OCI-LY7 (cell line): Measurements from ENCODE around the gene BPIFB3. TPM values are rescaled to one million over a fixed set of nuclear protein-coding genes. Genes with fewer than 3 reads are reported as not detected.
"Not testable (repeated sequence)": the region's sequence is repeated elsewhere in the genome, so short reads cannot be mapped to it uniquely, and the experiment has no call there.

Experiments used
- BruUV-seq: library from RNA; stranded (reverse); fragments of 400-500 nt; replicated peaks from 2 replicates; lab custom pipeline; 2021; lab: Mats Ljungman, UMichigan
- CTCF ChIA-PET: fragments of 300-600 bp; sonication (Branson Sonifier 250); formaldehyde crosslinking; loops from one replicate; lab custom pipeline; 2022; ENCODE audit warnings: antibody characterized with exemption; ENCODE audit not compliant: unreplicated experiment; lab: Charles Lee
- POLR2A ChIA-PET: fragments of 300-600 bp; sonication (Branson Sonifier 250); formaldehyde crosslinking; loops from one replicate; lab custom pipeline; 2022; ENCODE audit warnings: antibody characterized with exemption; lab: Charles Lee
- DNase-seq: peaks from one replicate; pipeline ENCODE4 v3.0.0-alpha.2; 2015; ENCODE audit warnings: low spot score
- H2AFZ ChIP-seq: fragments of 200-600 bp; sonication (generic), shearing (Covaris generic); 2 replicates; pipeline ENCODE4 v1.6.1; 2014; ENCODE audit warnings: mild to moderate bottlenecking, antibody characterized with exemption, low read length, moderate library complexity
- H3K27ac ChIP-seq: fragments of 200-600 bp; sonication (generic); 2 replicates; pipeline ENCODE4 v1.5.1; 2014; ENCODE audit warnings: mixed run types, low read depth, mild to moderate bottlenecking, moderate library complexity, low read length, inconsistent platforms; ENCODE audit not compliant: poor library complexity, severe bottlenecking
- H3K36me3 ChIP-seq: fragments of 200-600 bp; sonication (generic); 2 replicates; pipeline ENCODE4 v1.6.1; 2014; ENCODE audit warnings: mild to moderate bottlenecking, antibody characterized with exemption, low read length, moderate library complexity, mixed read lengths; ENCODE audit not compliant: insufficient read depth
- H3K4me1 ChIP-seq: fragments of 200-600 bp; sonication (generic); 2 replicates; pipeline ENCODE4 v1.5.1; 2014; ENCODE audit warnings: mild to moderate bottlenecking, low read length; ENCODE audit not compliant: insufficient read depth, poor library complexity, severe bottlenecking
- H3K4me2 ChIP-seq: fragments of 200-600 bp; sonication (generic); 2 replicates; pipeline ENCODE4 v1.6.1; 2014; ENCODE audit warnings: mild to moderate bottlenecking, low read length
- H3K4me3 ChIP-seq: fragments of 200-600 bp; sonication (generic); 2 replicates; pipeline ENCODE4 v1.5.1; 2014; ENCODE audit warnings: mild to moderate bottlenecking, low read depth, low read length; ENCODE audit not compliant: poor library complexity, severe bottlenecking
- H3K79me2 ChIP-seq: fragments of 200-600 bp; sonication (generic); 2 replicates; pipeline ENCODE4 v1.6.1; 2016; ENCODE audit warnings: low read depth, mild to moderate bottlenecking, low read length, moderate library complexity, mixed read lengths; ENCODE audit not compliant: insufficient read depth
- H3K9me2 ChIP-seq: fragments of 200-600 bp; sonication (generic); 2 replicates; pipeline ENCODE4 v1.6.1; 2016; ENCODE audit warnings: mild to moderate bottlenecking, low read length, mixed read lengths; ENCODE audit not compliant: insufficient read depth
- H3K9me3 ChIP-seq: fragments of 200-600 bp; sonication (generic); 2 replicates; pipeline ENCODE4 v1.6.1; 2014; ENCODE audit warnings: mild to moderate bottlenecking, mixed run types, low read length, mixed read lengths
- H4K20me1 ChIP-seq: fragments of 200-600 bp; sonication (generic); 2 replicates; pipeline ENCODE4 v1.6.1; 2014; ENCODE audit warnings: mild to moderate bottlenecking, antibody characterized with exemption, low read length, moderate library complexity, mixed read lengths; ENCODE audit not compliant: insufficient read depth
- CTCF ChIP-seq: fragments of 200-600 bp; sonication (generic); conservative IDR thresholded peaks from 2 replicates; pipeline ENCODE4 v1.5.1; 2014; ENCODE audit warnings: mild to moderate bottlenecking, antibody characterized with exemption, low read length, moderate library complexity, mixed read lengths
- EZH2phosphoT487 ChIP-seq: fragments of 200-600 bp; sonication (generic); IDR thresholded peaks from 2 replicates; pipeline ENCODE4 v1.6.1; 2018; ENCODE audit warnings: low read depth, borderline replicate concordance, mild to moderate bottlenecking, mixed run types, antibody characterized with exemption, low read length, moderate library complexity, mixed read lengths
- intact Hi-C: fragments of 100-400 bp; cut with micrococcal nuclease; formaldehyde crosslinking; loops from one replicate; pipeline ENCODE4 v1.10.0; 2022; ENCODE audit not compliant: unreplicated experiment
- total RNA-seq, 2 experiments: library from RNA; depleted of rRNA in 1 of 2; stranded (reverse); fragments of >200 nt in 1 of 2; shearing (Covaris generic) in 1 of 2; gene quantifications; 2 replicates each; pipeline ENCODE4 v1.2.3, GENCODE V29; 2014 to 2022

The BPIFB3 gene
- total RNA-seq, 2 experiments from 2014 or later = not detected

GRCh38 chr20:33112547-33113386, 59.1 kb downstream of the BPIFB3 start:
- CTCF ChIA-PET = no interaction called here

GRCh38 chr20:33113387-33113908, 59.7 kb downstream of the BPIFB3 start:
- Histone ChIP-seq H3K79me2 (no peaks in the 10 kb centered on the region), H3K9me2 (no peaks in the 10 kb centered on the region), H3K4me3 (no peak overlapping the region), H3K36me3 (no peaks in the 10 kb centered on the region), H4K20me1 (no peaks in the 10 kb centered on the region), H3K9me3 (no peaks in the 10 kb centered on the region), H3K4me2 (no peak overlapping the region), H3K4me1 (no peaks in the 10 kb centered on the region), H2AFZ (no peak overlapping the region), H3K27ac (no peak overlapping the region)
- TF ChIP-seq CTCF = no peak
- no peak for TF ChIP-seq EZH2phosphoT487
- no peak for DNase-seq
- BruUV-seq = no TSS peak
- ChIA-PET POLR2A (interaction anchor here (0.5 kb wide), 1 partner anchor 10 kb away, joined by 3 read pairs; no protein-coding TSS in a partner anchor), CTCF (no interaction called here)
- intact Hi-C loops = no loop called here

More at GRCh38 chr20:33112547-33113386, 59.1 kb downstream of the BPIFB3 start:
- Histone ChIP-seq H3K79me2 (no peaks in the 10 kb centered on the region), H2AFZ (no peak overlapping the region), H4K20me1 (no peaks in the 10 kb centered on the region), H3K4me2 (no peak overlapping the region), H3K4me1 (no peaks in the 10 kb centered on the region), H3K9me3 (no peaks in the 10 kb centered on the region), H3K9me2 (no peaks in the 10 kb centered on the region), H3K36me3 (no peaks in the 10 kb centered on the region), H3K27ac (no peak overlapping the region), H3K4me3 (no peak overlapping the region)
- no peak for DNase-seq
- no peak for TF ChIP-seq CTCF
- no peak for TF ChIP-seq EZH2phosphoT487
- no TSS peak for BruUV-seq
- intact Hi-C loops = no loop called here
- POLR2A ChIA-PET = no interaction called here

GRCh38 chr20:33115501-33115900, 61.8 kb downstream of the BPIFB3 start:
- POLR2A ChIA-PET, H3K9me2 ChIP-seq, intact Hi-C loops, BruUV-seq, H3K4me2 ChIP-seq, H3K79me2 ChIP-seq, H2AFZ ChIP-seq, H3K4me3 ChIP-seq, H3K4me1 ChIP-seq, H4K20me1 ChIP-seq, DNase-seq, H3K27ac ChIP-seq, H3K36me3 ChIP-seq, CTCF ChIA-PET, H3K9me3 ChIP-seq: not testable (repeated sequence)
